ENCODE measurements around the gene ORM2.

DNA sequence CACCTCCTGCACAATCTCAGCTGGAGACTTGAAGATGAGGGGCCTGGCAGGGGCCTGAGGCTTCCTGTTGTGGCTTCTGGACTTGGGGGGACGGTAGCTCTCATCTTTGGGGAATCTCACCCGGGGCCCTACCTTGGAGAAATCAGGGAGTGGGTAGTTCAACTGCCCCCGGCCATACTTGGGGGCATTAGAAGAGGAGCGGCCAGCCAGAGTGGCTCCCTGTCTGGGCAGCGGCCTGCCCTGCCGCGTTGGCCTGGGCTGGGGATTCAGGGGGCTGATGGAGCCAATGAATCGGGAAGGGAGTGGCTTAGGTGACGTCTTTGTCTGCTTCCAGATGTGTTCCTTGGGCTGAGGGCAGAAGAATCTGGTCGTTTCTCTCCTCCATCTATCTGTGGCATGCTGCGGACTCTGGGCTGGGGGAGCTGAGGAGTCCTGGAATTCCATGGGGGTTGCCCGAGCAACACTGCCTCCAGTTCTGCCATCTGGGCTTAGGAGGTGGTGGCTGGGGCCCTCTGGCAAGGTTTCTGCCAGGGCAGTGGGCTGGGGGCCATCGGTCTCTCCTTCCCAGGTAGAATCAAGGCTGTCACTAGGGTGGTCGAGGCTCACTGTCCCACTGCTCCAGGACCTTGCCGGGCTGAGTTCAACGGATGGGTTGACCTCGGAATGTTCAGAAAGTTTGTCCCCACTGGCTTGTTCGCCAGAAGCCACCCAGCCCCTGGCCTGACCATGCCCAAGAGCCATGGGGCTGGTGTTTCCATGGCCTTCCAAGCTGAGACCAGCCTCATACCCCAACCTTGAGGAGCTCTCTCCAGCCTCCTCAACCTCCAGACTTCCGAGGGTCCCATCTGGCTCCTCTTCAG, 47.1 kb downstream of the ORM2 start:
- no peak for TF ChIP-seq DPF2 (CRISPR knock-in tag; IDR thresholded peaks at IDR 0.05; ENCODE audit: borderline replicate concordance, low read depth)
- TF ChIP-seq, protein P1, sequence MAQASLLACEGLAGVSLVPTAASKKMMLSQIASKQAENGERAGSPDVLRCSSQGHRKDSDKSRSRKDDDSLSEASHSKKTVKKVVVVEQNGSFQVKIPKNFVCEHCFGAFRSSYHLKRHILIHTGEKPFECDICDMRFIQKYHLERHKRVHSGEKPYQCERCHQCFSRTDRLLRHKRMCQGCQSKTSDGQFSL (CRISPR knock-in tag; IDR thresholded peaks at IDR 0.05), result no peak
- TF ChIP-seq SRF (IDR thresholded peaks at IDR 0.05; ENCODE audit: low read depth, low read length), result no peak
- TF ChIP-seq, protein P2, sequence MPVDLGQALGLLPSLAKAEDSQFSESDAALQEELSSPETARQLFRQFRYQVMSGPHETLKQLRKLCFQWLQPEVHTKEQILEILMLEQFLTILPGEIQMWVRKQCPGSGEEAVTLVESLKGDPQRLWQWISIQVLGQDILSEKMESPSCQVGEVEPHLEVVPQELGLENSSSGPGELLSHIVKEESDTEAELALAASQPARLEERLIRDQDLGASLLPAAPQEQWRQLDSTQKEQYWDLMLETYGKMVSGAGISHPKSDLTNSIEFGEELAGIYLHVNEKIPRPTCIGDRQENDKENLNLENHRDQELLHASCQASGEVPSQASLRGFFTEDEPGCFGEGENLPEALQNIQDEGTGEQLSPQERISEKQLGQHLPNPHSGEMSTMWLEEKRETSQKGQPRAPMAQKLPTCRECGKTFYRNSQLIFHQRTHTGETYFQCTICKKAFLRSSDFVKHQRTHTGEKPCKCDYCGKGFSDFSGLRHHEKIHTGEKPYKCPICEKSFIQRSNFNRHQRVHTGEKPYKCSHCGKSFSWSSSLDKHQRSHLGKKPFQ (CRISPR knock-in tag; IDR thresholded peaks at IDR 0.05; ENCODE audit: insufficient replicate concordance), result no peak
- no peak for TF ChIP-seq EZH2 (conservative IDR thresholded peaks at IDR 0.05; ENCODE audit: low read depth, low read length)
- TF ChIP-seq, protein P3, sequence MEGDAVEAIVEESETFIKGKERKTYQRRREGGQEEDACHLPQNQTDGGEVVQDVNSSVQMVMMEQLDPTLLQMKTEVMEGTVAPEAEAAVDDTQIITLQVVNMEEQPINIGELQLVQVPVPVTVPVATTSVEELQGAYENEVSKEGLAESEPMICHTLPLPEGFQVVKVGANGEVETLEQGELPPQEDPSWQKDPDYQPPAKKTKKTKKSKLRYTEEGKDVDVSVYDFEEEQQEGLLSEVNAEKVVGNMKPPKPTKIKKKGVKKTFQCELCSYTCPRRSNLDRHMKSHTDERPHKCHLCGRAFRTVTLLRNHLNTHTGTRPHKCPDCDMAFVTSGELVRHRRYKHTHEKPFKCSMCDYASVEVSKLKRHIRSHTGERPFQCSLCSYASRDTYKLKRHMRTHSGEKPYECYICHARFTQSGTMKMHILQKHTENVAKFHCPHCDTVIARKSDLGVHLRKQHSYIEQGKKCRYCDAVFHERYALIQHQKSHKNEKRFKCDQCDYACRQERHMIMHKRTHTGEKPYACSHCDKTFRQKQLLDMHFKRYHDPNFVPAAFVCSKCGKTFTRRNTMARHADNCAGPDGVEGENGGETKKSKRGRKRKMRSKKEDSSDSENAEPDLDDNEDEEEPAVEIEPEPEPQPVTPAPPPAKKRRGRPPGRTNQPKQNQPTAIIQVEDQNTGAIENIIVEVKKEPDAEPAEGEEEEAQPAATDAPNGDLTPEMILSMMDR (CRISPR knock-in tag; IDR thresholded peaks at IDR 0.05), result no peak
- TF ChIP-seq CEBPB (IDR thresholded peaks at IDR 0.05; ENCODE audit: borderline replicate concordance, low read depth, low read length), result no peak
- no peak for TF ChIP-seq SMARCE1 (IDR thresholded peaks at IDR 0.05; ENCODE audit: borderline replicate concordance)
- TF ChIP-seq ATM (IDR thresholded peaks at IDR 0.05; ENCODE audit: borderline replicate concordance), result no peak
- TF ChIP-seq SIN3A (IDR thresholded peaks at IDR 0.05; ENCODE audit: borderline replicate concordance, low read depth, low read length), result no peak

All from HepG2 (cell line).